Endodermal cell (in vitro differentiated cells): ENCODE data around the gene LPP. TPM values are rescaled to one million over a fixed set of nuclear protein-coding genes. Genes with fewer than 3 reads are reported as not detected.

Source experiments
- DNase-seq: peaks from one replicate; pipeline ENCODE4 v3.0.0-alpha.2; 2017
- H3K27ac ChIP-seq: 2 replicates; pipeline ENCODE4 v1.5.1; 2013; ENCODE audit warnings: mild to moderate bottlenecking, low read depth, low read length, moderate library complexity
- H3K27me3 ChIP-seq: 2 replicates; pipeline ENCODE4 v1.6.1; 2013; ENCODE audit warnings: mild to moderate bottlenecking, low read length, moderate library complexity; ENCODE audit not compliant: insufficient read depth, control insufficient read depth, poor library complexity, severe bottlenecking
- H3K36me3 ChIP-seq: 2 replicates; pipeline ENCODE4 v1.7.0; 2013; ENCODE audit warnings: mild to moderate bottlenecking, low read length, moderate library complexity; ENCODE audit not compliant: control insufficient read depth, insufficient read depth
- H3K4me1 ChIP-seq: one replicate; pipeline ENCODE4 v1.7.0; 2013; ENCODE audit warnings: low read length; ENCODE audit not compliant: control insufficient read depth, insufficient read depth
- H3K4me3 ChIP-seq: 2 replicates; pipeline ENCODE4 v1.5.1; 2013; ENCODE audit warnings: mild to moderate bottlenecking, low read length, moderate library complexity
- H3K9ac ChIP-seq: 2 replicates; pipeline ENCODE4 v1.6.1; 2013; ENCODE audit warnings: mild to moderate bottlenecking, low read length, moderate library complexity; ENCODE audit not compliant: poor library complexity, severe bottlenecking; ENCODE audit errors: extremely low read depth
- H3K9me3 ChIP-seq: 2 replicates; pipeline ENCODE4 v1.6.1; 2013; ENCODE audit warnings: mild to moderate bottlenecking, low read length, moderate library complexity; ENCODE audit not compliant: control insufficient read depth
- H3K27ac Mint-ChIP-seq: 2 replicates; pipeline ENCODE4 v1.8.0; 2020; ENCODE audit warnings: mixed read lengths
- H3K27me3 Mint-ChIP-seq: 2 replicates; pipeline ENCODE4 v1.8.0; 2021; ENCODE audit warnings: mild to moderate bottlenecking, mixed read lengths; ENCODE audit not compliant: insufficient read depth
- H3K36me3 Mint-ChIP-seq: 2 replicates; pipeline ENCODE4 v1.8.0; 2020; ENCODE audit warnings: low read depth, mixed read lengths
- H3K4me1 Mint-ChIP-seq: 2 replicates; pipeline ENCODE4 v1.8.0; 2020; ENCODE audit warnings: mixed read lengths
- H3K4me3 Mint-ChIP-seq: 2 replicates; pipeline ENCODE4 v1.8.0; 2020; ENCODE audit warnings: mild to moderate bottlenecking, moderate library complexity, mixed read lengths
- H3K9me3 Mint-ChIP-seq: 2 replicates; pipeline ENCODE4 v1.8.0; 2020; ENCODE audit warnings: mild to moderate bottlenecking, mixed read lengths
- CTCF ChIP-seq: fragments of 200-600 bp; sonication (generic); conservative IDR thresholded peaks from 2 replicates; pipeline ENCODE4 v1.5.0; 2021; ENCODE audit warnings: antibody characterized with exemption, mild to moderate bottlenecking
- WGBS, 2 experiments: methylation state at CpG; one replicate each; pipeline versions ENCODE4 v1.1.5 to v1.1.7; 2013; ENCODE audit warnings: missing lambda C conversion rate in 2 of 2, mixed read lengths in 1 of 2; ENCODE audit not compliant: insufficient coverage in 1 of 2, insufficient read length in 1 of 2; 5-methylcytosine and 5-hydroxymethylcytosine counted together
- total RNA-seq, 2 donors: library from RNA; stranded (reverse); fragmentation: NEBNext Ultra II Directional in 1 of 2; extraction: Animal tissue kit (Norgen Biotek cat#: 25700) in 1 of 2; gene quantifications; 2 replicates in 1 of 2; 3 replicates in 1 of 2; pipeline ENCODE4 v1.2.1, GENCODE V29; 2021

The LPP gene
- total RNA-seq, 2 donors from 2014 or later: 78.0 to 105 TPM

- peaks cover 32% of the 10 kb centered on the region for H3K36me3 ChIP-seq
- Mint-ChIP-seq H3K36me3 (no peaks in the 10 kb centered on the region), H3K9me3 (no peaks in the 10 kb centered on the region), H3K4me3 (no peak overlapping the region), H3K27ac (no peak overlapping the region), H3K4me1 (peaks cover 13% of the 10 kb centered on the region), H3K27me3 (no peaks in the 10 kb centered on the region)
- H3K27ac ChIP-seq: no peak overlapping the region
- no peaks in the 10 kb centered on the region for H3K9me3 ChIP-seq
- no peak overlapping the region for H3K4me3 ChIP-seq
- H3K9ac ChIP-seq: no peak overlapping the region
- no peaks in the 10 kb centered on the region for H3K4me1 ChIP-seq
- 96 to 97% methylated on average over 3 of the region's 3 CpGs for WGBS, 2 experiments
- DNase-seq: no peak
- TF ChIP-seq CTCF: no peak
- no peaks in the 10 kb centered on the region for H3K27me3 ChIP-seq
Observed at GRCh38 chr3:188206787-188207186, 52.8 kb downstream of the LPP start.

- no peak overlapping the region for H3K27ac Mint-ChIP-seq
Observed at GRCh38 chr3:188207941-188208515, 54.1 kb downstream of the LPP start.

GRCh38 chr3:188208516-188208981 is 54.6 kb downstream of the LPP start:
- no peaks in the 10 kb centered on the region for H3K27me3 Mint-ChIP-seq
- no peak overlapping the region for H3K4me3 ChIP-seq
- no peak overlapping the region for H3K9ac ChIP-seq
- H3K36me3 Mint-ChIP-seq: no peaks in the 10 kb centered on the region
- H3K4me1 ChIP-seq: peaks cover 2% of the 10 kb centered on the region
- no peak overlapping the region for H3K4me3 Mint-ChIP-seq
- H3K27ac Mint-ChIP-seq: no peak overlapping the region
- no peak for TF ChIP-seq CTCF
- DNase-seq: no peak
- no peaks in the 10 kb centered on the region for H3K9me3 ChIP-seq
- H3K36me3 ChIP-seq: peaks cover 37% of the 10 kb centered on the region
- no peaks in the 10 kb centered on the region for H3K9me3 Mint-ChIP-seq
- 84 to 88% methylated on average over 5 to 7 of the region's 7 CpGs for WGBS, 2 experiments
- H3K27me3 ChIP-seq: no peaks in the 10 kb centered on the region
- H3K27ac ChIP-seq: peak overlapping the region; percentile 47
- peaks cover 20% of the 10 kb centered on the region for H3K4me1 Mint-ChIP-seq

More at GRCh38 chr3:188207941-188208515, 54.1 kb downstream of the LPP start:
- H3K9me3 ChIP-seq: no peaks in the 10 kb centered on the region
- peaks cover 32% of the 10 kb centered on the region for H3K36me3 ChIP-seq
- H3K9me3 Mint-ChIP-seq: no peaks in the 10 kb centered on the region
- peak; percentile 85 for DNase-seq
- peak overlapping the region; percentile 47 for H3K27ac ChIP-seq
- H3K9ac ChIP-seq: no peak overlapping the region
- 83 to 100% methylated on average over 2 to 5 of the region's 5 CpGs for WGBS, 2 experiments
- H3K27me3 ChIP-seq: no peaks in the 10 kb centered on the region
- peaks cover 2% of the 10 kb centered on the region for H3K4me1 ChIP-seq
- H3K4me3 ChIP-seq: no peak overlapping the region
- no peak overlapping the region for H3K4me3 Mint-ChIP-seq
- TF ChIP-seq CTCF: no peak
- H3K4me1 Mint-ChIP-seq: peaks cover 19% of the 10 kb centered on the region
- H3K27me3 Mint-ChIP-seq: no peaks in the 10 kb centered on the region
- H3K36me3 Mint-ChIP-seq: no peaks in the 10 kb centered on the region
